GM12891 (cell line): ENCODE data around the gene TGFBRAP1.

Source experiments
- POLR2A ChIP-seq: IDR thresholded peaks from 2 replicates; pipeline ENCODE4 v1.6.1; 2011; ENCODE audit warnings: low read depth, low read length, control low read depth
- POLR2AphosphoS5 ChIP-seq: IDR thresholded peaks from 2 replicates; pipeline ENCODE4 v1.6.1; 2011; ENCODE audit warnings: low read depth, low read length, control low read depth

DNA sequence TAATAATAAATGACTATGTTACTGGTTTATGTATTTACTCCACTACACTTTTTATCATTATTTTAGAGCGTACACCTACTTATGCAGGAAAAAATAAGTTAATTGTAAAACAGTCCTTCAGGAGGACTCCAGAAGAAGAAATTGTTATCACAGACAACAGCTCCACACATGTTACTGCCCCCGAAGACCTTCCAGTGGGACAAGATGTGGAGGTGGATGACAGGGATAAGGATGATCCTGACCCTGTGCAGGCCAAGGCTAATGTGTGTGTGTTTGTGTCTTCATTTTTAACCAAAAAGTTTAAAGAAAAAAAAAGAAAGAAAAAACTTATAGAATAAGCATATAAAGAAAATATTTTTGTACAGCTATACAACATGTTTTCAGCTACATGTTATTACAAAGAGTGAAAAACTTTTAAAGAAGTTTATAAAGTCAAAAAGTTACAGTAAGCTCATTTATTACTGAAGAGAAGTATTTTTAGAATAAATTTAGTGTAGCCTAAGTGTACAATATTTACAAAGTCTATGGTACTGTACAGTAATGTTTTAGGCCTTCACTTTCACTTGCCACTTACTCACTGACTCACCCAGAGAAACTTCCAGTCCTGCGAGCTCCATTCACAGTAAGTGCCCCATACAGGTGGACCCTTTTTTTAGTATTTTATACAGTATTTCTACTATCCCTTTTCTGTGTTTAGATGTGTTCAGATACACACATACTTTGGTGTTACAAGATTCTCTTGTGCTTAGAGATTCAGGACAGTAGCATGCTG lies 7.5 kb downstream of the TGFBRAP1 start:
- TF ChIP-seq POLR2AphosphoS5, result no peak
- no peak for TF ChIP-seq POLR2A
